Measurements from ENCODE around the gene SELENOO.
A peak's percentile ranks its signal among the peaks of the same experiment; 100 is the strongest.
"Not testable (repeated sequence)": the region's sequence is repeated elsewhere in the genome, so short reads cannot be mapped to it uniquely, and the experiment has no call there.

The SELENOO gene

DNA sequence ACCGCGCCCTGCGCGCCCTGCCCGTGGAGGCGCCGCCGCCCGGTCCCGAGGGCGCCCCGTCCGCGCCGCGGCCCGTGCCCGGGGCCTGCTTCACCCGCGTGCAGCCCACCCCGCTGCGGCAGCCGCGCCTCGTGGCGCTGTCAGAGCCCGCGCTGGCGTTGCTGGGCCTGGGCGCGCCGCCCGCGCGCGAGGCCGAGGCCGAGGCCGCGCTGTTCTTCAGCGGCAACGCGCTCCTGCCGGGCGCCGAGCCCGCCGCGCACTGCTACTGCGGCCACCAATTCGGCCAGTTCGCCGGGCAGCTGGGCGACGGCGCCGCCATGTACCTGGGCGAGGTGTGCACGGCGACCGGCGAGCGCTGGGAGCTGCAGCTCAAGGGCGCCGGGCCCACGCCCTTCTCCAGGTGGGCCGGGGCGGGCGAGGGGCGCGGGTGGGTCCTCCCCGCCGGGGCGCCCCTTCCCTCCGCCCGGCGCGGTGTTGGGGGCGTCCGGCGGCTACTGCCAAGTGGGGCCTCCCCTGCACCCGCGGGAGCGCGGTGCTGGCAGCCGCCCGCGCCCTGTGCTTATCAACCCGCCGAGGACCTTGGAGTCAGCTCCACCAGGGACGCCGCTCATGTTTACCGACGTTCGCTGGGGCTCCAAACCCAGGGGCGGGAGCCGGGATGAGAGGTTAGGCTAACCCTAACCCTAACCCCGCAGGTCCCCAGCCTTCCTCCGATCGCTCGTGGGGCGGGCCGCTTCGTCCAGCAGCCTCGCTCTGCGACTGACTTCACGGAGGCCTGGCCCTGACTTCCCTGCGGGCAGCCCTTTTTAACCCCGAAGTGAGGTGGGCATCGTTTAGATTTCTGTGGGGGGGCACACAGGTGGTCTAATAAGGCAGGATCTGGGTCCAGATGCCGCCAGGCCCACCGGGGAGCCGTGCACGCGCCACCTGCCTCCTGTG lies 649 bp downstream of the SELENOO start:
- DNase-seq = no peak

DNA sequence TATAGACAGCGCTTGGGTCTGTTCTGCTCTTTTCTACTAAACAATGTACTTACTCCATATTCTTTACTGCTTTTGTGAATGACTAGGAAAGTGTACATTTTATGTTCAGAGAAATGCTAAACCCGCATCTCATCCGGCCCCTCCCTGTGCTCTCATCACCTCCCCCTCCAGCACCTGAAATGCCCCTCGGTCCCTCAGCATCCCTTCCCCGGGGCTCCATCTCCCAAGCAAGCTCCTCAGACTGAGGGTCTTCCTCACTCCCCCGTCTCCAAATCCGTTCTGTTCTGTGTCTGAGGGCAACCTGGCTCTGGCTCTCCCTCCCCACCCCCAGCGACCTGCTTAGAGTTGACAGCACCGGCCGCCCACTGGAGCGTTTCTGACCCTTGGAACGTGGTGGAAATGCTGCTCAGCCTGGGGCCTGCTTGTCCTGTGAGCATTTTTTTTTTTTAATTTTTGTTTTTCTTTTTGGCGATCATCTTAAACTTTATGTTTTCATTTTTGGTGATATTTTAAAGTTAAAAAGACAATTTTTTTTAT lies 1.4 kb downstream of the SELENOO start:
- no peak for DNase-seq

DNA sequence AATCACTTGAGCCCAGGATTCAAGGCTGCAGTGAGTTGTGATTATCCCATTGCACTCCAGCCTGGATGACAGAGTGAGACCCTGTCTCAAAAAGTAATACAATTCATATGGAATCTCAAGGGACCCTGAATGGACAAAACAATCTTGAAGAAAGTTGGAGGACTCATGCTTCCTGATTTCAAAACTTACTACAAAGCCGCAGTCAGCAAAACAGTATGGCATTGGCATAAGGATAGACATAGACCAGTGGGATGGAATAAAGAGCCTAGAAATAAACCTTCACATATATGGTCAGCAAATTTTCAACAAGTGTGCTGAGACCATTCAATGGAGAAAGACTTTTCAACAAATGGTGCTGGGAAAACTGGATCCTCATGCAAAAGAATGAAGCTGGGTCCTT lies 2.5 kb downstream of the SELENOO start:
- DNase-seq = no peak

DNA sequence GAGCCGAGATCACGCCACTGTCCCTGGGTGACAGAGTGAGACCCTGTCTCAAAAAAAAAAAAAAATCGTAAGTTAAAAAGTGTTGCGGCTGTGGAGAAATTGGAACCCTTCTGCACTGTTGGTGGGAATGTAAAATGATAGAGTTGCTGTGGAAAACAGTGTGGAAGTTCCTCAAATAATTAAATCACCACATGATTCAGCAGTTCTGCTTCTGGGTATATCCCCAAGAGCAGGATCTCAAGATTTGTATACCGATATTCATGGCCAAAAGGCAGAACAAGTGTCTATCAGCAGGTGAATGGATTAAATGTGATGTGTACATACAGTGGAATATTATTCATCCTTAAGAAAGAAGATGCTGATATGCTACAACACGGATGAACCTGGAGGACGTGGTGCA lies 3.8 kb downstream of the SELENOO start:
- no peak for DNase-seq

DNA sequence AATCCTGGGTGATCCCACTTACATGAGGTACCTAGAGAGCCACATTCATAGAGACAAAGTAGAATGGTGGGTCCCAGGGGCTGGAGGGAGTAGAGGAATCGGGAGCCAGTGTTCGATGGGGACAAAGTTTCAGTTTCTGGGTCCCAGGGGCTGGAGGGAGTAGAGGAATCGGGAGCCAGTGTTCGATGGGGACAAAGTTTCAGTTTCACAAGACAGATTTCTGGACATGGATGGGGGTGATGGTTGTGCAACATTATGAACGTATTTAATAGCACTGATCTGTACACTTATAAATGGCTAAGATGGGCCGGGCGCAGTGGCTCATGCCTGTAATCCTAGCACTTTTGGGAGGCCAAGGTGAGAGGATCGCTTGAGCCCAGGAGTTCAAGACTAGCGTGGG lies 4.2 kb downstream of the SELENOO start:
- DNase-seq = not testable (repeated sequence)

DNA sequence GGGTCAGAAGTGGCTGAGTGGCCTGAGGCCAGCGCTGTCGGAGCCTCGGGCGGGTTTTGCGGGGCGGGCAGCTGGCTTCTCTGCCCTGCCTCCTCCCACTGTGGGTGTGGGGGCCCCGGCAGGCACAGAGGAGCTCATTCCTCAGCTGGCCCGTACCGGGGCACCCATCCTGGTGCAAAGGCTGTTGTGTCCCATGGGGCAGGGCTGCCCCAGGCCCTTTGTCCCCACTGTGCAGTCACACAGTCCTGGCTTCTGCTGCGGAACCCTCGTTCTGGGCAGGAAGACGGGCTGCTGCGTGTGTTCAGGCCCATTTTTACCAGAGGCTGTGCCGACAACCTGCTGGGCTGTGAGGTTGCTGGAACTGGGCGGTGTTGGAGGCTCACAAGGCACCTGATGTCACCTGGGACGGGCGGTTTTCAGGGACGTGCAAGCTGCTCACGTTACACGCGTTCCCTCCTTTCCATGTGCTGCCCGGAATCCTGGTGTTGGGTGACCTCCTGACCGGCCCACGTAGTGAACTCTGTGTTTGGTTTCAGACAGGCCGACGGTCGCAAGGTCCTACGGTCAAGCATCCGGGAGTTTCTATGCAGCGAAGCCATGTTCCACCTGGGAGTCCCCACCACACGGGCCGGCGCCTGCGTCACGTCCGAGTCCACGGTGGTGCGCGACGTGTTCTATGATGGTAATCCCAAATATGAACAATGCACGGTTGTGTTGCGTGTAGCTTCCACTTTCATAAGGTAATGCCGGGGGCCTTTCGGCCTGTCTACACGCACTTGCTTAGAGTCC lies 5.2 kb downstream of the SELENOO start:
- DNase-seq = no peak

DNA sequence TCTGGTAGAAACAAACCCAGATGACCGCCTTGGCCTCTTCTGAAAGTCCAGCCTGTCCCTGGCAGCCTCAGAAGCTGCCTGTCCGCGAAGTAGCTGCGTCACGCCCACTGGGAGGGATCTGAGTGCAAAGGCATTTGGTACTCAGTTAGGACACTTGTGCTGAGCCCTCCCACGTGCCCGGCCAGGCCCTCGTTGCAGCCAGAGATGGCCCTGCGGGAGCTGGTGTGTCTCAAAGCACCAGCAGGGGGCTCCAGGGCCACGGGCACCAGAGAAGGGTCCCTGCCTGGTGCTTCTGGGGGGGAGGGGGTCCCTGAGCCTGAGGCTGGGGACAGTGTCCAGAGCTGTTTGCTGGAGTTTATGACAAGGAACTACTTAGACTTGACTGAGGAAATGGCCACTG lies 5.8 kb downstream of the SELENOO start:
- peak in 1 of 5 donors; percentile 1 for DNase-seq

DNA sequence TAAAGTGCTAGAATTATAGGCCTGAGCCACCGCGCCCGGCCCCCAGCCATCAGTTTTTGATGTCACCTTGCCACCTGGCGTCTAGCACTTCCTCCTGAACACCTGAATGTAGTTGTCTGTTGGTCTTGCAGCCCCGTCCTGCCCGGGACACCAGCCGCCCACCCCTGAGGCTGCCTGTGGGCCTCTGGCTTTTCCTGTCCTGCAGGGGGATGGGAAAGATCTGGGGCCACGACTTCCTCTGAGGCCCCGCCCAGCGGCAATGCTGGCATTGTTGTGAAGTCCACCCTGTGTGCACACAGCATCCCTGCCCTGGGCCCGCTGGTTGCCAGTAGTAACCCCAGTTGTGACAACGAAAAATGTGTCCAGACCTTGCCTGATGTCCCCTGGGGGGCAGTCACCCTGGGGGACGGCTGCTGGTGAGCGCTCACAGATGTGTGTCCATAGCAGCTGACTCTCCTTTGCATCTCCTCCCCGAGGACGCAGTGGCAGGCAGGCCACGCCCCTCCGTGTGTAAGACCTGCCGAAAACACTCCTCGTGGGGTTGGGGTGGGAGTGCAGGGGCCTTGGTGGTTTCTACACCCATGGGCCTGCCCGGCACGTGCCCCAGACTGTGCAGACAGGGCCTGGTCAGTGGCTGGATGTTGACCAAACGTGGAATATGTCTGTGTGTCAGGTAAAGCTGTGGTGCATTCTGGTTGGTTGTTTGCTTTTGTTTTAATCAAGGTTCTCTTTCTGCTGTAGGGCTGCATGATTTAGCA lies 6.8 kb downstream of the SELENOO start:
- no peak for DNase-seq

DNA sequence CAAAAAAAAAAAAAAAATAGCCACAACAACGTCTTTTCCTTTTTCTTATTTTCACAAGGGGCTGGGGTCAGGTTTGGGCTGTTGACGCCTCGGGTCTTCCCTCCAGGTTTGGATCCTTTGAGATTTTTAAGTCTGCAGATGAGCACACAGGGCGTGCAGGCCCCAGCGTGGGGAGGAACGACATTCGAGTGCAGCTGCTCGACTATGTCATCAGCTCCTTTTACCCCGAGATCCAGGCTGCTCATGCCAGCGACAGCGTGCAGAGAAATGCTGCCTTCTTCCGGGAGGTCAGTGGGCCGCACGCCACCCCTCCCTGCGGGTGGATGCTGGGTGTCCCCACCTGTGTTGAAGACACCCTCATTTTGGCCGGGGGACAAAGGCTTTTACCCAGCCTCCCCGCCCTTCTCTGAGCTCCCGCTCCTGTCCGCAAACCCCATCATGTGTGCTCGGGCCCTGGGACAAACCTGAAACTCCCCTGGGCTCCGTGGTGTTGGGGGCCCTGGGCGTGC lies 7.7 kb downstream of the SELENOO start:
- no peak for DNase-seq

DNA sequence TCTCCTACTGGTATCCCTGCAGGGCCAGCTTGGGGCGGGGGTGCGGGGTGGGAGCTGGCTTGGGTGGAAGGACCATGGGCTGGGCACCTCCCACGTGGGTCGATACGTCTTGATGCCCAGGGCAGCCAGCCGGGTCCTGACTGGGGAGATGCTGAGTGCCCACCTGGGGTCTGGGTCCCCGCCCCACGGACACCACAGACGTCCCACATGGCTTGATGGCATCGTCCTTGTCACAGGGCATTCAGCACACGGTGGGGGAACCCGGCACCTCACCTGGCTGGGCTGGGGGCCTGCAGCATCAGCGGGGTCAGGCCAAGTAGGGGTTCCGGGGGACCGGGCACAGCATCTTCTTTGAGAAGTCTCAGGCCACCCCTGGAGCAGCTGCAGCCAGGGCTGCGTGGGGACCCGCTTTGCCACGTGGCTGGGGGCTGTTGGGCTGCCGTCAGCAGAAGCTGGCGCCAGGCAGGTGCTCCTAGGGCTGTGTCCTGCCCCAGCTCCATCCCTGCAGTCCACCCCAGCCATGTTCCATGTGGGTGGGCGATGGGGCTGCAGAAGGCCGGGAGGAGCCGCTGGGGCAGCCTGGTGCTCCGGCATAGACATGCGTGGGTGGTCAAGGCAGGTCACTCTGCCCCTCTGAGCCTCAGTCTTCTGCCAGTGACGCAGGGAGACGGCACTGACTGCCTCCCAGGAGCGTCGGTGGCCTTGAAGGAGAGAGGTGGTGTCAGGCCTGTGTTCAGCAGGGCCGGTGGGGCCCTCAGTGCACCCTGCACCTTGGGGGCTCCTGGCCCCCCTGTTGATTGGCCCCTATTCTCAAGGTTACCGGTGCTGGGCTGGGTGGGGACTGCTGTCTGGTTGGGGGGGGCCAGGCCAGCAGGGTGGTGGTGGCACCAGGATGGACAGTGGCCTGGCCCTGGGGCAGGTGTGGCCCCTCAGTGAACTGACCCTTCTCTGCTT lies 8.4 kb downstream of the SELENOO start:
- DNase-seq = peak in 1 of 5 donors; percentile 2

DNA sequence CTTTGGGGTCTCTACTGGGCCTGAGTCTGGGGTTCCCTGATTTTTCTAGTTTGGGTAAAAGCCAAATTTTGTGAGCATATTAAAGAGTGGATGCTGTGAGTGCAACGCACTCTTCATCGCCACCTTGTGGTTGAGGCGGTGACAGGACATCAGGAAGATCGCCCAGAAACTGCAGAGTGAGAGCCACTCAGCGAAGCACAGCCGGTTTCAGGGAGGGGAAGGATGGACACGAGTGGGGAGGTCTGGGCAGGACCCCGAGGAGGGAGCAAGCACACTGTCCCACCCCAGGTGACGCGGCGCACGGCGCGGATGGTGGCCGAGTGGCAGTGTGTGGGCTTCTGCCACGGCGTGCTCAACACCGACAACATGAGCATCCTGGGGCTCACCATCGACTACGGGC lies 9.1 kb downstream of the SELENOO start:
- DNase-seq = peak in 4 of 5 donors; percentile 59 to 70 (median 64)

DNA sequence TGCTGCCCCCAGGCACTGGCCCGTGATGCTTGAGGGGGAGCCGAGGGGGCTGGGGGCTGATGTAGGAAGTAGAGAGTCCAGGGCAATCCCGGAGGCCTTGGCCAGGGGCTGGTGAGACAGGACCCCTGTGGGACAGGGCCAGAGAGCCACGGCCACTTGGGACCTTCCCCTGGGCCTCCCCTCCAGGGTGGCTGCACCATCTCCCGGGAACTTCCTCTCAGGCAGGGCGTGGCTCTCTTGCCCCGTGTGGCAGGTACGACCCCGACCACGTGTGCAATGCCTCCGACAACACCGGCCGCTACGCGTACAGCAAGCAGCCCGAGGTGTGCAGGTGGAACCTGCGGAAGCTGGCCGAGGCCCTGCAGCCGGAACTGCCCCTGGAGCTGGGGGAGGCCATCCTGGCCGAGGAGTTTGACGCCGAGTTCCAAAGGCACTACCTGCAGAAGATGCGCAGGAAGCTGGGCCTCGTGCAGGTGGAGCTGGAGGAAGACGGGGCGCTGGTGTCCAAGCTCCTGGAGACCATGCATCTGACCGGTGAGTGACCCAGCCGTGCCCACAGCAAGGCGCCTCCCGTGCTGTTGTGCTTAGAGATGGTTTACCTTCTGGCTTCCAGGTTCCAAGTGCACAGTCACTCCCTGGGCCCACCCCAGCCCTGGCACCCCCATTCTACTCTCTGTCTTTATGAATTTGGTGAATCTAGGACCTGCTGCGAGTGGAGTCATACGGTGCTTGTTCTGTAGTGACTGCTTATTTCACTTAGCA lies 9.7 kb downstream of the SELENOO start:
- peak in 1 of 5 donors; percentile 1 for DNase-seq

DNA sequence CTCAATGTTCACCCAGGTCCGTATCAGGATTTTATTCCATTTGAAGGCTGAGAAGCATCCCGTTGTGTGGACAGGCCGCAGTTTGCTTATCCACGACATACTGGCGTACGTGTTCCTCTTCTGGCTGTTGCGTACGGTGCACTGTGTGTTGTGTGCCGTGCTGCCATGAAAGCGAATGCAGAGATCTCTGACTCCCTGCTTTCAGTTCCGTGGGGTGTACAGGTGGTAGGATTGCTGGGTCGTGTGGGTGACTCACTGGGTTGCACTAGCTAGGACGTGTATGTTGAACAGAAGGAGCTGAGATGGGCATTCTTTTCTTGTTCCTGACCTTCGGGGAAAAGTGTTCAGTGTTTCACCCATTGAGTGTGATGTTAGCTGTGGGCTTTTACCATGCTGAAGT lies 10.3 kb downstream of the SELENOO start:
- no peak for DNase-seq

DNA sequence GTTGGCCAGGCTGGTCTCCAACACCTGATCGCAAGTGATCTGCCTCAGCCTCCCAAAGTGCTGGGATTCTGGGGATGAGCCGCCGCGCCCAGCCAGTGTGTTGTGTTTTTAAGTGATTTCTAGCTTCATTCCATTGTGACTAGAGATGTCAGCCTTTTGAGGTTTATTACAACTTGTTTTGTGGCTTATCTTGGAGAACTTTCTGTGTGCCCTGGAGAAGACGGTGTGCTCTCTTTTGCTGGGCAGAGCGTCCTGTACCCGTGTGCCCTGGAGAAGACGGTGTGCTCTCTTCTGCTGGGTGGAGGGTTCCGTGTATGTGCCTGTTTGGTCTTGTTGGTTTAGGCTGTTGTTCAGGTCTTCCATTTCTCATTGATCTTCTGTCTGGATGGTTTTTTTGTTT lies 12.5 kb downstream of the SELENOO start:
- no peak for DNase-seq

DNA sequence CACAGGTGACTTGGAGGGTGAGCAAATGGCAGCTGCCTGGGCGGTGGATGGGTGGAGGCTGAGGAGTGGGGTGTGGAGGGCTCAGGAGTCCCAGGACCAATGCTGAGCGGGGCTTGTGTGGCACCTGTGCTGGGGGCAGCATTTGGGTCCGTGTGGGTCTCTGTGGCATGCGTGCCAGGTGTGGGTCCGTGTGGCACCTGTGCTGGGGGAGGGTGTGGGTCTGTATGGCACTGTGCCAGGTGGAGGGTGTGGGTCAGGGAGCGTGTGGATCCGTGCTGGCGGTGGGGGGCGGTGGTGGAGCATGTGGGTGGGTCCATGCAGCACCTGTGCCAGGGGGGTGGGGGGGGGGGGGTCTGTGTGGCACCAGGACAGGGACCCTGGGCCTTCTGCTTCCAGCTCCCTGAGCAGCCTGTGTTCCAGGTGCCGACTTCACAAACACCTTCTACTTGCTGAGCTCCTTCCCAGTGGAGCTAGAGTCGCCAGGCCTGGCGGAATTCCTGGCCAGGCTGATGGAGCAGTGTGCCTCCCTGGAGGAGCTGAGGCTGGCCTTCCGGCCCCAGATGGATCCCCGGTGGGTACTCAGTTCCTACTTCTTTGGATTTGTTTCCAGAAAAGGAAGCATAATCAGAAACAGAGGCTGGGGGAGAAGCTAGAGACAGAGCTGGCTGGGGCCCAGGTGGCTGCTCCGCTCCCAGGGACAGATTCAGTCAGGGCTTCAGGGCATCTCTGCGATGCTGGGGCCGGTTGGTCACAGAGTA lies 14.7 kb downstream of the SELENOO start:
- DNase-seq = no peak

DNA sequence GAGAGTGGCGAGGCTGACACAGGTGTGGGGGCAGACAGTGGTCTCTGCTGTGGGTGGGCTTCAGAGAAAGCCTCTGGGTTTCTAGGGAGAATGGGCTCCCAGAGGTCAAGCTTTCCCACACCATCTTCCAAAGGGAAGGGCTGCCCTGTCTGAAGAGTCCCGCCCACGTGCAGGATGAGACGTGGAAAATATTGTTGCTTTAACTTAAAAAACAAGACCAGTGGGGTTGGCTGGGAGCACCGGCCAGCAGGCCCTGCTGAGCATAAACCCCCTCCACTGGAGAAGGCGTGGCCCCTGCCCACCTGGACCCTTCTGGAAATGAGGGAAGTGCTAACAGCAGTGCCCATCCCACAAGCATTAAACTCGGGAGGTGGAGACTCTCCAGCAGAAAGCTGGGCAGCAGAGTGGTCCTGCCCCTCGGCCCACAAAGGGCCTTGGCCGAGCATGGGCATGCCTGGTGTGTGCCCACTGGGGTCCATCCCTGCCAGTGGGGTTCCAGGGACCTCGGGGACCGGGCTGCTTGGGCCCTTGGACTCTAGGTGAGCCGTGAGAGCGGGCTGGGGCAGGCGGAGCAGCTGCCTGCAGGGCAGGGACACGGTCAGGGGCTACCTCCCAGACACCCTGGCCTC lies 15.4 kb downstream of the SELENOO start:
- DNase-seq = no peak

DNA sequence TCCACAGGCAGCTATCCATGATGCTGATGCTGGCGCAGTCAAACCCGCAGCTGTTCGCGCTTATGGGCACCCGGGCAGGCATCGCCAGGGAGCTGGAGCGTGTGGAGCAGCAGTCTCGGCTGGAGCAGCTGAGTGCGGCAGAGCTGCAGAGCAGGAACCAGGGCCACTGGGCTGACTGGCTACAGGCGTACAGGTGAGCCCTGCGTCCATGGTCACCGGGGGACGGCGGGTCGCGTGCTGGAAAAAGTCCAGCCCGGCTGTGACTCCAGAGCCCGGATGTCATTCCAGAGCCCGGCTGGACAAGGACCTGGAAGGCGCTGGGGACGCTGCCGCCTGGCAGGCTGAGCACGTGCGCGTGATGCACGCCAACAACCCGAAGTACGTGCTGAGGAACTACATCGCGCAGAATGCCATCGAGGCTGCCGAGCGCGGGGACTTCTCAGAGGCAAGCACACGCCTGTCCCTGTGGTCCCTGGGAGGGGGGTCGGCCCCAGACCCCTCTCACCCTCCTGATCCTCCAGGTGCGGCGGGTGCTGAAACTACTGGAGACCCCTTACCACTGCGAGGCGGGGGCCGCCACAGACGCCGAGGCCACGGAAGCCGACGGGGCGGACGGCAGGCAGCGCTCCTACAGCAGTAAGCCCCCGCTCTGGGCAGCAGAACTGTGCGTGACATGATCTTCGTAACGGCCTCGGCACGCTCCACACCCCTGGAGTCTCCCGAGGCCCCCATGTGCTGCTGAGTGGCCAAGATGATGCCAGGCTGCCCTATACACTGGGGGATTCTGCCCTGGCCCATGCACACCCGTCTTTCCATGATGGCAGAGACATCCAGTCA lies 16.1 kb downstream of the SELENOO start:
- peak in 2 of 5 donors; percentile 3 to 8 for DNase-seq

DNA sequence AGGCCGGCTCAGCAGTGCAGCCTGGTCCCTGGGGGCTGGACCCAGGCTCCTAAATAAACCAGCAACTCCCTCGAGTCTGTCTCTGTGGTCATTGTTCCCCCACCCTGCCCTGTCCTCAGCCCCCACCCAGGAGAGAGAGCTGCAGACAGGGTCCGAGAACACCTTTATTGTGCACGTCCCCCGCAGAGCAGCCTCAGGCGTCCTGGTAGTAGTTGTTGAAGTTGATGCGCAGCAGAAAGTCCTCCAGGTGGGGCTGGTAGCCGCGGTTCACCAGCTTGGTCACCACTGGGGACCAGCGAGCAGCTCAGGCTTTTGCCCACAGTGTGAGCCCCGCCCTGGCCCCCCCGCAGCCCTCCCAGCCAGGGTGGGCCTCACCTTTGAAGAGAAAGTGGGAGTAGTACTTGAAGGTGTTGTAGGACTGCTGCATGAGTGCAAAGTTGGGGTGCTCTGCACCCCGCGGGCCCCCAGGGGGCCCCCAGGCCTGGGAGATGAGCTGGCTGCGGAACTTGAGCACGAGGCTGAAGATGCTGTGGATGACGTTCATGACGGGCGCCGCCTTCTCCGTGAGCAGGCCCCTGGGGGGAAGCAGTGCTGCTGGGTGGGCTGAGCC lies 16.8 kb downstream of the SELENOO start:
- DNase-seq = peak in 1 of 5 donors; percentile 12

All from T-helper 1 cell (primary cell).